K562 (cell line): ENCODE measurements around the gene CD38. TPM values are rescaled to one million over a fixed set of nuclear protein-coding genes. Genes with fewer than 3 reads are reported as not detected.

ENCODE experiments used
- ATAC-seq: fragments of 200-7000 bp; cut with Tn5 transposase; 3 replicates; pipeline ENCODE4 v1.9.1; 2020; ENCODE audit warnings: moderate library complexity
- BruUV-seq: library from RNA; stranded (reverse); fragments of 400-500 nt; replicated peaks from 2 replicates; lab custom pipeline; 2021; lab: Mats Ljungman, UMichigan
- CTCF ChIA-PET: fragments of 300-600 bp; formaldehyde crosslinking; extraction: SDS; loops from one replicate; lab custom pipeline; 2021; ENCODE audit warnings: low intra/inter-chr PET ratio; lab: Yijun Ruan, JAX
- POLR2A ChIA-PET: fragments of 300-600, 350-650 bp; sonication (Branson Sonifier 250); formaldehyde crosslinking; extraction: SDS; loops from one replicate; lab custom pipeline; 2021; ENCODE audit warnings: antibody characterized with exemption, inconsistent platforms; lab: Yijun Ruan, JAX
- DNase-seq, 4 experiments: peaks; one replicate each; pipeline versions ENCODE4 v3.0.0 to v3.0.0-alpha.2; 2011 to 2018; ENCODE audit warnings: low spot score in 3 of 4, mixed read lengths in 3 of 4; ENCODE audit errors: extremely low read depth in 1 of 4
- FAIRE-seq: peaks from 2 replicates; lab custom pipeline; 2011; peaks lifted over from hg19 to GRCh38; lab: Jason Lieb, UNC
- H2AFZ ChIP-seq: 2 replicates; pipeline ENCODE4 v1.6.0; 2011; ENCODE audit warnings: low read depth, low read length, control low read depth, inconsistent platforms
- H3K27ac ChIP-seq: fragments of 200-600 bp; 3 replicates; pipeline ENCODE4 v1.8.0; 2011; ENCODE audit warnings: low read depth, mild to moderate bottlenecking, control low read depth, inconsistent platforms, low read length, moderate library complexity, mixed read lengths; ENCODE audit errors: extremely low read depth
- H3K27me3 ChIP-seq, 2 experiments: fragments of 300-600 bp in 1 of 2; 2 replicates in 1 of 2; 3 replicates in 1 of 2; pipeline versions ENCODE4 v1.6.0 to v1.8.0; 2011; ENCODE audit warnings: inconsistent platforms in 2 of 2, low read length in 2 of 2, mild to moderate bottlenecking in 1 of 2, mixed read lengths in 1 of 2, moderate library complexity in 1 of 2; ENCODE audit not compliant: control insufficient read depth in 2 of 2, insufficient read depth in 2 of 2
- H3K36me3 ChIP-seq: fragments of 300-600 bp; 3 replicates; pipeline ENCODE4 v1.8.0; 2011; ENCODE audit warnings: mild to moderate bottlenecking, low read length, inconsistent platforms; ENCODE audit not compliant: control insufficient read depth, insufficient read depth
- H3K4me1 ChIP-seq, 2 experiments: fragments of 200-600 bp in 1 of 2; replicated peaks in 1 of 2; 2 replicates in 1 of 2; 3 replicates in 1 of 2; pipeline versions ENCODE4 v1.5.1 to v1.8.0; 2011; ENCODE audit warnings: inconsistent platforms in 2 of 2, low read length in 2 of 2, mild to moderate bottlenecking in 1 of 2, mixed read lengths in 1 of 2, moderate library complexity in 1 of 2; ENCODE audit not compliant: control insufficient read depth in 2 of 2, insufficient read depth in 2 of 2
- H3K4me2 ChIP-seq: 2 replicates; pipeline ENCODE4 v1.6.1; 2011; ENCODE audit warnings: low read length, control low read depth, inconsistent platforms, mixed read lengths; ENCODE audit not compliant: insufficient read depth
- H3K4me3 ChIP-seq: fragments of 200-600 bp; sonication (generic), shearing (Covaris generic); 2 replicates; pipeline ENCODE4 v1.5.1; 2016; ENCODE audit warnings: control low read depth, inconsistent platforms
- H3K79me2 ChIP-seq: fragments of 200-600 bp; 3 replicates; pipeline ENCODE4 v1.8.0; 2011; ENCODE audit warnings: low read length, inconsistent platforms; ENCODE audit not compliant: control insufficient read depth, insufficient read depth
- H3K9ac ChIP-seq, 2 experiments: 2 replicates each; pipeline versions ENCODE4 v1.6.0 to v1.6.1; 2011; ENCODE audit warnings: low read depth in 2 of 2, low read length in 2 of 2, control low read depth in 1 of 2, inconsistent platforms in 1 of 2, mild to moderate bottlenecking in 1 of 2, mixed read lengths in 1 of 2; ENCODE audit not compliant: insufficient read depth in 1 of 2
- H3K9me1 ChIP-seq: one replicate; pipeline ENCODE4 v1.6.0; 2011; ENCODE audit warnings: inconsistent platforms, mild to moderate bottlenecking, low read length, moderate library complexity; ENCODE audit not compliant: control insufficient read depth, insufficient read depth
- H3K9me3 ChIP-seq: replicated peaks from 2 replicates; pipeline ENCODE4 v1.5.1; 2011; ENCODE audit warnings: low read depth, low read length, inconsistent platforms; ENCODE audit not compliant: control insufficient read depth, insufficient read depth
- H4K20me1 ChIP-seq: replicated peaks from 2 replicates; pipeline ENCODE4 v1.6.1; 2011; ENCODE audit warnings: low read length, inconsistent platforms, mixed read lengths; ENCODE audit not compliant: control insufficient read depth, insufficient read depth
- ARID3B ChIP-seq: fragments of 250-450 bp; sonication (Bioruptor Pico); IDR thresholded peaks from 2 replicates; pipeline ENCODE4 v1.4.0; 2020; ENCODE audit warnings: borderline replicate concordance
- ASH1L ChIP-seq: fragments of 450-650 bp; IDR thresholded peaks from 2 replicates; pipeline ENCODE4 v1.6.1; 2018; ENCODE audit warnings: borderline replicate concordance, mild to moderate bottlenecking, low read depth; ENCODE audit not compliant: partially characterized antibody
- GABPB1 ChIP-seq: sonication (generic); formaldehyde crosslinking; IDR thresholded peaks from 2 replicates; pipeline ENCODE4 v1.8.0; 2022; ENCODE audit warnings: mild to moderate bottlenecking, missing genetic modification reagents
- MIER1 ChIP-seq: fragments of 450-650 bp; IDR thresholded peaks from 2 replicates; pipeline ENCODE4 v1.6.1; 2016; ENCODE audit warnings: antibody characterized with exemption, mild to moderate bottlenecking, low read depth
- RUNX1 ChIP-seq: sonication (generic); IDR thresholded peaks from 2 replicates; pipeline ENCODE4 v1.6.1; 2016; ENCODE audit warnings: antibody characterized with exemption, low read depth
- TBP ChIP-seq: optimal IDR thresholded peaks from 2 replicates; pipeline ENCODE3; 2011; ENCODE audit warnings: low read depth, low read length, improper control_type of control experiment
- ZNF146 ChIP-seq: IDR thresholded peaks from one replicate; pipeline ENCODE4 v1.6.1; 2018; ENCODE audit warnings: missing compliant biosample characterization; ENCODE audit not compliant: unreplicated experiment
- ZNF253 ChIP-seq: fragments of 250-450 bp; sonication (Bioruptor Pico); conservative IDR thresholded peaks from 2 replicates; pipeline ENCODE4 v1.6.1; 2021; ENCODE audit warnings: mild to moderate bottlenecking
- WGBS: fragments of 100-300 bp; shearing (Covaris generic); methylation state at CpG from one replicate; pipeline ENCODE4 v1.1.6; 2016; ENCODE audit warnings: low coverage, mixed read lengths; ENCODE audit not compliant: insufficient coverage; ENCODE audit errors: missing lambda C conversion rate; 5-methylcytosine and 5-hydroxymethylcytosine counted together
- in situ Hi-C: fragments of 300-500 bp; cut with MboI; formaldehyde crosslinking; loops from 4 replicates; pipeline ENCODE4 v1.15.0; 2018; ENCODE audit warnings: inconsistent platforms, mixed read lengths
- intact Hi-C: fragments of 100-400 bp; cut with micrococcal nuclease; formaldehyde crosslinking; loops from 2 replicates; pipeline ENCODE4 v1.14.2; 2022
- polyA plus RNA-seq, 8 experiments: library from polyadenylated mRNA; depleted of rRNA in 4 of 8; stranded (reverse) in 5 of 8; unstranded in 3 of 8; fragments of >200 nt; fragmentation: Nextera tagmentation in 2 of 8; fragmentation: Illumina TruSeq in 1 of 8; extraction: Ambion mirVana in 2 of 8; extraction: Trizol in 1 of 8; gene quantifications; 2 replicates each; pipeline versions ENCODE4 v1.2.1 to v1.2.3, GENCODE V29; 2011 to 2014; ENCODE audit warnings: inconsistent platforms in 1 of 8, missing spikeins in 1 of 8
- total RNA-seq, 7 experiments: library from RNA; depleted of rRNA in 6 of 7; stranded (reverse); fragments of >200 nt in 6 of 7; fragmentation: Illumina TruSeq in 2 of 7; extraction: Trizol in 2 of 7; gene quantifications; 2 replicates each; pipeline versions ENCODE4 v1.2.1 to v1.2.3, GENCODE V29; 2011 to 2021; ENCODE audit warnings: low replicate concordance in 1 of 7
- TF ChIP-seq, protein P1 (sequence below), 2 experiments: fragments of 450-650 bp; IDR thresholded peaks; 2 replicates each; pipeline ENCODE4 v1.6.1; 2018; ENCODE audit warnings: mild to moderate bottlenecking in 2 of 2, low read depth in 1 of 2; ENCODE audit not compliant: partially characterized antibody in 2 of 2

CD38 gene
- total and polyA plus RNA-seq, 9 of the 15 experiments (the other 6 are each of a cell fraction or from before 2014, with no cell fraction given): 0.04 to 0.06 (median 0.04) TPM; not detected in 5

DNA sequence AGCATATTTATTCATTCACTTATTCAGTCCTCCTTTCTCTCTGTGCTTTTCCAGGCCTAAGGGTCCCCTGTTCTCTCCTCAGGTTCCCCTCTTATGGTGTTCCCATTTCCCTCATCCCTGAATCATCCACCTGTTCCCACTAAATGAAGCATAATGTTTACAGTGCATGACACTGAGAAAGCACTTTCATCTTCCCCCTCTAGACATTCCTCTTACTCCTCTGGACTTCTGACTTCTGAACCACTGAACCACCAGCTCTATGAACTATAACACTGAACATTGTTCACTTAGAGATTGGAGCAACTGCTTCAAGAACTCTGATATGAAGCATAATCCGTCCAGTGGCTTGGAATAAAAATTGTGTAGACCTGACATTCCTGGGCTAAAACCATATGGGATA lies 59.5 kb downstream of the CD38 start:
- H3K79me2 ChIP-seq: no peaks in the 10 kb centered on the region
- H3K4me1 ChIP-seq: peaks cover 0 to 4% of the 10 kb centered on the region in 2 experiments; a peak in 1 of 5 replicates
- POLR2A ChIA-PET: interaction anchor here (0.7 kb wide), 1 partner anchor 90 kb away, joined by 3 read pairs; no protein-coding TSS in a partner anchor
- H2AFZ ChIP-seq: no peak overlapping the region
- no peak overlapping the region for H3K4me3 ChIP-seq
- ATAC-seq (no peak), FAIRE-seq (no peak), DNase-seq (no peak)
- in situ Hi-C loops (no loop called here), intact Hi-C loops (no loop called here)
- 0% methylated on average over 1 of the region's 1 CpG for WGBS
- no peaks in the 10 kb centered on the region for H3K27me3 ChIP-seq
- CTCF ChIA-PET: no interaction called here
- no peaks in the 10 kb centered on the region for H4K20me1 ChIP-seq
- H3K9ac ChIP-seq: no peak overlapping the region
- BruUV-seq: no TSS peak
- H3K4me2 ChIP-seq: no peak overlapping the region
- H3K9me3 ChIP-seq: no peaks in the 10 kb centered on the region
- no peaks in the 10 kb centered on the region for H3K36me3 ChIP-seq
- H3K9me1 ChIP-seq: no peaks in the 10 kb centered on the region
- no peak overlapping the region for H3K27ac ChIP-seq
- TF ChIP-seq TBP (no peak), ZNF146 (CRISPR knock-in tag) (no peak), ARID3B (CRISPR knock-in tag) (no peak), ZNF253 (CRISPR knock-in tag) (no peak), ASH1L (no peak), GABPB1 (CRISPR knock-in tag) (no peak), RUNX1 (no peak), MIER1 (no peak)
- TF ChIP-seq, protein P1, sequence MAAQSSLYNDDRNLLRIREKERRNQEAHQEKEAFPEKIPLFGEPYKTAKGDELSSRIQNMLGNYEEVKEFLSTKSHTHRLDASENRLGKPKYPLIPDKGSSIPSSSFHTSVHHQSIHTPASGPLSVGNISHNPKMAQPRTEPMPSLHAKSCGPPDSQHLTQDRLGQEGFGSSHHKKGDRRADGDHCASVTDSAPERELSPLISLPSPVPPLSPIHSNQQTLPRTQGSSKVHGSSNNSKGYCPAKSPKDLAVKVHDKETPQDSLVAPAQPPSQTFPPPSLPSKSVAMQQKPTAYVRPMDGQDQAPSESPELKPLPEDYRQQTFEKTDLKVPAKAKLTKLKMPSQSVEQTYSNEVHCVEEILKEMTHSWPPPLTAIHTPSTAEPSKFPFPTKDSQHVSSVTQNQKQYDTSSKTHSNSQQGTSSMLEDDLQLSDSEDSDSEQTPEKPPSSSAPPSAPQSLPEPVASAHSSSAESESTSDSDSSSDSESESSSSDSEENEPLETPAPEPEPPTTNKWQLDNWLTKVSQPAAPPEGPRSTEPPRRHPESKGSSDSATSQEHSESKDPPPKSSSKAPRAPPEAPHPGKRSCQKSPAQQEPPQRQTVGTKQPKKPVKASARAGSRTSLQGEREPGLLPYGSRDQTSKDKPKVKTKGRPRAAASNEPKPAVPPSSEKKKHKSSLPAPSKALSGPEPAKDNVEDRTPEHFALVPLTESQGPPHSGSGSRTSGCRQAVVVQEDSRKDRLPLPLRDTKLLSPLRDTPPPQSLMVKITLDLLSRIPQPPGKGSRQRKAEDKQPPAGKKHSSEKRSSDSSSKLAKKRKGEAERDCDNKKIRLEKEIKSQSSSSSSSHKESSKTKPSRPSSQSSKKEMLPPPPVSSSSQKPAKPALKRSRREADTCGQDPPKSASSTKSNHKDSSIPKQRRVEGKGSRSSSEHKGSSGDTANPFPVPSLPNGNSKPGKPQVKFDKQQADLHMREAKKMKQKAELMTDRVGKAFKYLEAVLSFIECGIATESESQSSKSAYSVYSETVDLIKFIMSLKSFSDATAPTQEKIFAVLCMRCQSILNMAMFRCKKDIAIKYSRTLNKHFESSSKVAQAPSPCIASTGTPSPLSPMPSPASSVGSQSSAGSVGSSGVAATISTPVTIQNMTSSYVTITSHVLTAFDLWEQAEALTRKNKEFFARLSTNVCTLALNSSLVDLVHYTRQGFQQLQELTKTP (IDR thresholded peaks at IDR 0.05; ENCODE audit: low read depth in 1 of 2, partially characterized antibody in 2 of 2): no peak
